Parathyroid adenoma (tissue), 2 donors: Measurements from ENCODE around the gene PTDSS2.

ENCODE experiments used
- H2AFZ ChIP-seq: fragments of 300-600 bp; sonication (generic); one replicate; pipeline ENCODE4 v1.7.0; 2017; ENCODE audit warnings: antibody characterized with exemption, mild to moderate bottlenecking
- H3K27ac ChIP-seq: fragments of 300-600 bp; sonication (generic); one replicate; pipeline ENCODE4 v1.7.0; 2017
- H3K27me3 ChIP-seq: fragments of 300-600 bp; sonication (generic); one replicate; pipeline ENCODE4 v1.7.0; 2017; ENCODE audit warnings: low read length; ENCODE audit not compliant: control insufficient read depth, insufficient read depth
- H3K36me3 ChIP-seq: fragments of 300-600 bp; sonication (generic); one replicate; pipeline ENCODE4 v1.7.0; 2017; ENCODE audit warnings: low read length; ENCODE audit not compliant: control insufficient read depth, insufficient read depth
- H3K4me1 ChIP-seq: fragments of 300-600 bp; sonication (generic); one replicate; pipeline ENCODE4 v1.7.0; 2017; ENCODE audit warnings: control low read depth
- H3K4me2 ChIP-seq: fragments of 300-600 bp; sonication (generic); one replicate; pipeline ENCODE4 v1.7.0; 2017; ENCODE audit warnings: low read length
- H3K4me3 ChIP-seq: fragments of 300-600 bp; sonication (generic); one replicate; pipeline ENCODE4 v1.7.0; 2017; ENCODE audit warnings: low read depth, low read length
- H3K79me2 ChIP-seq: fragments of 300-600 bp; sonication (generic); one replicate; pipeline ENCODE4 v1.7.0; 2017; ENCODE audit warnings: control low read depth
- H3K9ac ChIP-seq: fragments of 300-600 bp; sonication (generic); one replicate; pipeline ENCODE4 v1.7.0; 2017; ENCODE audit warnings: mild to moderate bottlenecking
- H3K9me3 ChIP-seq: fragments of 300-600 bp; sonication (generic); one replicate; pipeline ENCODE4 v1.7.0; 2017; ENCODE audit warnings: low read length; ENCODE audit not compliant: control insufficient read depth
- TF ChIP-seq, protein P1 (sequence below): fragments of 300-600 bp; sonication (generic); IDR thresholded peaks from one replicate; pipeline ENCODE4 v1.7.0; 2017; ENCODE audit warnings: antibody characterized with exemption, mild to moderate bottlenecking
- donor health status: primary hyperparathyroidism.

The PTDSS2 gene

DNA sequence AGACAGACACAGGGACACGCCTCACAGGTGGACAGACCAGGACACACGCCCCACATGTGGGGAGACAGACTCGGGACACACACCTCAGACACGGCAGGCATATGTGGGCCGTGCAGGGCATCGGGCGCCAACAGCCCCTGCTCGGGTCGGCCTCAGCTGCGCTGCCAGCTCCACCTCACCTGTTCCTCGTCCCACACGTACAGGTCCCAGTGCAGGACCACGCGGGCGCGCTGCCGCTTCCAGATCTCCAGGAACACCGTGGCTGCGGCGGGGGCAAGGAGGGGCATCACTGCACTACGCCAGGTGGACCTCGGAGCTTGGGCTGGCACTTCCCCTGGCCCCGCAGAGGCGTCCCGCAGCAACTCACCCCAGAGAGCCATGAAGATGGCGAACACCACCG, 20.7 kb upstream of the PTDSS2 start:
- TF ChIP-seq, protein P1, sequence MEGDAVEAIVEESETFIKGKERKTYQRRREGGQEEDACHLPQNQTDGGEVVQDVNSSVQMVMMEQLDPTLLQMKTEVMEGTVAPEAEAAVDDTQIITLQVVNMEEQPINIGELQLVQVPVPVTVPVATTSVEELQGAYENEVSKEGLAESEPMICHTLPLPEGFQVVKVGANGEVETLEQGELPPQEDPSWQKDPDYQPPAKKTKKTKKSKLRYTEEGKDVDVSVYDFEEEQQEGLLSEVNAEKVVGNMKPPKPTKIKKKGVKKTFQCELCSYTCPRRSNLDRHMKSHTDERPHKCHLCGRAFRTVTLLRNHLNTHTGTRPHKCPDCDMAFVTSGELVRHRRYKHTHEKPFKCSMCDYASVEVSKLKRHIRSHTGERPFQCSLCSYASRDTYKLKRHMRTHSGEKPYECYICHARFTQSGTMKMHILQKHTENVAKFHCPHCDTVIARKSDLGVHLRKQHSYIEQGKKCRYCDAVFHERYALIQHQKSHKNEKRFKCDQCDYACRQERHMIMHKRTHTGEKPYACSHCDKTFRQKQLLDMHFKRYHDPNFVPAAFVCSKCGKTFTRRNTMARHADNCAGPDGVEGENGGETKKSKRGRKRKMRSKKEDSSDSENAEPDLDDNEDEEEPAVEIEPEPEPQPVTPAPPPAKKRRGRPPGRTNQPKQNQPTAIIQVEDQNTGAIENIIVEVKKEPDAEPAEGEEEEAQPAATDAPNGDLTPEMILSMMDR = no peak
- no peaks in the 10 kb centered on the region for H3K9me3 ChIP-seq
- no peaks in the 10 kb centered on the region for H3K79me2 ChIP-seq
- no peak overlapping the region for H3K27ac ChIP-seq
- H2AFZ ChIP-seq = no peak overlapping the region
- H3K4me3 ChIP-seq = no peak overlapping the region
- H3K4me2 ChIP-seq = no peak overlapping the region
- H3K27me3 ChIP-seq = no peaks in the 10 kb centered on the region
- no peaks in the 10 kb centered on the region for H3K4me1 ChIP-seq
- H3K36me3 ChIP-seq = no peaks in the 10 kb centered on the region
- no peak overlapping the region for H3K9ac ChIP-seq

DNA sequence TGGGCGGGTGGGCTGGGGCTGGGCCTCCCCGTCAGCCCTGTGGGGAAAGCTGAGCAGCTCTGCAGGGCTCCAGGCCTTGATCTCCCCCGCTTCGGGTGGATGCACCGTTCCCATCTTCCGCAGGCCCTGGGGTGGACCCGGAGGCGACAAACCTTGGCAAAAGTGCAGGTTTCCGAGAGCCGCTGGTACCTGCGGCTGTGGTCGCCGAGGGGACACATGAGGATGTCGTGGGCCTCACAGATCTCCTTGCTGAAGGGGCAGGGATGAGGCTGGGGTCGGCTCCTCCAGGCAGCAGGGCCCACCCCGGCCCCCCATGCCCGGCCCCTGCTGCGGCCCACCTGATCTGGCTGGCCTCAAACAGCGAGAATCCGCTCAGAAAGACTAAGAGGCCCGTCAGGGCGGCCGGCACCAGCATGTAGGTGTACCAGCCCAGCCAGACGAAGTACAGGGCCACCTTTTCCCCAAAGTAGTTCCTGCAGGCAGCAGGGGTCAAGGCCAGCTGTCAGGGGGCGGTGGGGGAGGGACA, 20.1 kb upstream of the PTDSS2 start:
- no peak overlapping the region for H3K9ac ChIP-seq
- no peaks in the 10 kb centered on the region for H3K9me3 ChIP-seq
- TF ChIP-seq, protein P1 = no peak
- H3K4me3 ChIP-seq = no peak overlapping the region
- no peaks in the 10 kb centered on the region for H3K79me2 ChIP-seq
- H3K27ac ChIP-seq = no peak overlapping the region
- no peaks in the 10 kb centered on the region for H3K27me3 ChIP-seq
- H3K36me3 ChIP-seq = no peaks in the 10 kb centered on the region
- H3K4me2 ChIP-seq = no peak overlapping the region
- no peaks in the 10 kb centered on the region for H3K4me1 ChIP-seq
- no peak overlapping the region for H2AFZ ChIP-seq

DNA sequence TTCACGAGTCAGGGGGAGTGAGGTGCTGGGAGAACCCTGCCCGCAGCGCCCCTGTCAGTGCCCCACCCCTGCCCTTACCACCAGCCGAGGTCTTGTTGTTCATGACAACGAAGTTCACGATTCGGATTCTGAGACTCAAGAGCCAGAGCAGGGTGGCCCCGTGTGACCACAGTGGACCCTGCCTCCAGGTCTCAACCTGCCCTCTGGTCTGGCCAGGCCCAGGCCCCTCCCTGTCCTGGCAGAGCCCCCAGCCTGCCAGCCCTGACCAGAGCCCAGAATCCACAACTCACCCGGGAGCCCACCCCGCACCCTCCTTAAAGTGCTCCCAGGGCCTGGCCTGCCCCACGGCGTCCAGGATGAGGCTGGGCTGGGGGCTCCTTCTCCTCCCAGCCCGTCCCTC, 18.2 kb upstream of the PTDSS2 start:
- Histone ChIP-seq H3K4me1 (no peaks in the 10 kb centered on the region), H3K4me3 (no peak overlapping the region), H3K27me3 (no peaks in the 10 kb centered on the region), H3K9ac (no peak overlapping the region), H3K27ac (no peak overlapping the region), H3K36me3 (no peaks in the 10 kb centered on the region), H3K4me2 (no peak overlapping the region), H3K9me3 (no peaks in the 10 kb centered on the region), H3K79me2 (no peaks in the 10 kb centered on the region), H2AFZ (no peak overlapping the region)
- TF ChIP-seq, protein P1 = no peak

DNA sequence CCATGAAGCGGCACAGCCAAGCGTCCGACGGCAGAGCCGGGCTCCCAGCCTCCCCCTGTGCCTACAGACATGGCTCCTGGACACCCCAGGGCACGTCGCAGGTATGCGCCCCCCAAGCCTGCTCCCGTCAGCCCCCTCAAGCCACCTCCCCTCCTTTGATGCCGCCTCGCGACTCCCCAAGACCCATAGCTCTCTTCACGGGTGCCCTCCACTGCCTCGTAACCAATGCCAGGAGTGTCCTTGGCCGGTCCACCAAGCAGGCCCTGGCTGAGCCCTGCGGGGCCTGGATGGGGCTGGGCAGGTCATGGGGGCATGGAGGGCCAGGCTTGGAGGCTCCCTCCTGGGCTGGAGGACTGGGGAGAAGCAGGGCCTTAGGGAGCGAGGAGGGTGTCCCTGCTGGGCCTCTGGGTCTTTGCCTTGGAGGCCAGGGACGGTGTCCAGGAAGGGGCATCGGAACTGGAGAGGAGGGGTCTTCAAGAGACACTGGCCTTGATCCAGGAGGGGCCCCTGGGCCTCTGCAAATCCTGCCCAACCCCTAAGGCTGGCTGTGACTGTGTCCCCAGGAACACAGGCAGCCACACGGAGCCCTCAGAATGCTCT, 17.5 kb upstream of the PTDSS2 start:
- Histone ChIP-seq H3K36me3 (no peaks in the 10 kb centered on the region), H3K4me1 (no peaks in the 10 kb centered on the region), H3K79me2 (no peaks in the 10 kb centered on the region), H3K9ac (no peak overlapping the region), H2AFZ (no peak overlapping the region), H3K4me3 (no peak overlapping the region), H3K27ac (no peak overlapping the region), H3K4me2 (no peak overlapping the region), H3K9me3 (no peaks in the 10 kb centered on the region), H3K27me3 (no peaks in the 10 kb centered on the region)
- TF ChIP-seq, protein P1 = no peak

DNA sequence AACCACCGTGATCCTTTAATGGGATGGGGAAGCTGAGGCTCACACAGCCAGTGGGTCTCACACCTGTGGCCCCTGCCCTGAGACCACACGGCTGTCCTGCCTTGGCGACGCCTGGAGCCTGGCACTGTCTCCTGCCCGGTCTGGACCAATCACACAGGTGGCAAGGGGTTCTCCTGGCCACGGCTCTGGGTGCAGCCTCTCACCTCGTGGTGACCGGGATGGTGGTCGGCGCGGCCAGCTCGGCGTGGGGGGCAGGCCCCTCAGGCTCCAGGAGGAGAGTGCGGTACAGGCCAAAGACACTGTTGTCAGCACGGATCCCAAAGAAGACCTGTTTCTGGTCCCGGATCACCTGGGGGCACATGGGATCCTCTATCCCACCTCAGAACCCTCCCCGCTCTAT, 17.0 kb upstream of the PTDSS2 start:
- H3K4me3 ChIP-seq = no peak overlapping the region
- no peak overlapping the region for H3K27ac ChIP-seq
- H3K79me2 ChIP-seq = no peaks in the 10 kb centered on the region
- no peaks in the 10 kb centered on the region for H3K4me1 ChIP-seq
- H3K9ac ChIP-seq = no peak overlapping the region
- no peaks in the 10 kb centered on the region for H3K9me3 ChIP-seq
- TF ChIP-seq, protein P1 = no peak
- no peak overlapping the region for H2AFZ ChIP-seq
- H3K4me2 ChIP-seq = no peak overlapping the region
- H3K36me3 ChIP-seq = no peaks in the 10 kb centered on the region
- H3K27me3 ChIP-seq = no peaks in the 10 kb centered on the region
